Prostate gland (tissue), 2 donors: Measurements from ENCODE around the gene SHROOM2. TPM values are rescaled to one million over a fixed set of nuclear protein-coding genes. Genes with fewer than 3 reads are reported as not detected.

Experiments used
- DNase-seq: peaks from one replicate; pipeline ENCODE4 v3.0.0-alpha.2; 2019; ENCODE audit warnings: low spot score
- H3K27ac ChIP-seq, 2 donors: fragments of 200-600 bp; sonication (generic); 2 replicates each; pipeline ENCODE4 v1.5.1; 2017 to 2019
- H3K27me3 ChIP-seq: fragments of 200-600 bp; sonication (generic); replicated peaks from 2 replicates; pipeline ENCODE4 v1.5.1; 2019; ENCODE audit not compliant: insufficient read depth
- H3K36me3 ChIP-seq, 2 donors: fragments of 200-600 bp; sonication (generic); 1 replicate in 1 of 2; 2 replicates in 1 of 2; pipeline versions ENCODE4 v1.5.1 to v1.8.1; 2017 to 2019
- H3K4me1 ChIP-seq: fragments of 200-600 bp; sonication (generic); replicated peaks from 2 replicates; pipeline ENCODE4 v1.5.1; 2019
- H3K4me3 ChIP-seq, 2 donors: fragments of 200-600 bp; sonication (generic); 2 replicates each; pipeline ENCODE4 v1.5.1; 2017 to 2019
- H3K9me3 ChIP-seq: fragments of 200-600 bp; sonication (generic); 2 replicates; pipeline ENCODE4 v1.5.1; 2017
- POLR2A ChIP-seq: fragments of 450-650 bp; IDR thresholded peaks from one replicate; pipeline ENCODE4 v1.6.1; 2016; ENCODE audit warnings: antibody characterized with exemption, mild to moderate bottlenecking
- POLR2AphosphoS5 ChIP-seq: sonication (generic); formaldehyde crosslinking; IDR thresholded peaks from one replicate; pipeline ENCODE4 v1.6.1; 2017; ENCODE audit warnings: antibody characterized with exemption
- WGBS: methylation state at CpG from one replicate; pipeline ENCODE4 v1.1.5; 2018; 5-methylcytosine and 5-hydroxymethylcytosine counted together
- intact Hi-C: fragments of 100-400 bp; cut with DNase I; formaldehyde crosslinking; loops from one replicate; pipeline ENCODE4 v1.14.2; 2022
- total RNA-seq, 2 donors: library from RNA; depleted of rRNA; stranded (reverse); fragments of >200 nt; gene quantifications; one replicate each; pipeline ENCODE4 v1.1.0, GENCODE V29; 2016
- TF ChIP-seq, protein P1 (sequence below), 4 experiments: fragments of 200-600 bp in 2 of 4; fragments of 450-650 bp in 2 of 4; sonication (generic) in 2 of 4; IDR thresholded peaks; 1 replicate in 3 of 4; 2 replicates in 1 of 4; pipeline ENCODE4 v1.5.1; 2016 to 2019; ENCODE audit warnings: antibody characterized with exemption in 4 of 4, mild to moderate bottlenecking in 2 of 4, moderate library complexity in 2 of 4

Gene SHROOM2
- total RNA-seq, 2 donors from 2014 or later = 36.8 to 71.3 TPM

DNA sequence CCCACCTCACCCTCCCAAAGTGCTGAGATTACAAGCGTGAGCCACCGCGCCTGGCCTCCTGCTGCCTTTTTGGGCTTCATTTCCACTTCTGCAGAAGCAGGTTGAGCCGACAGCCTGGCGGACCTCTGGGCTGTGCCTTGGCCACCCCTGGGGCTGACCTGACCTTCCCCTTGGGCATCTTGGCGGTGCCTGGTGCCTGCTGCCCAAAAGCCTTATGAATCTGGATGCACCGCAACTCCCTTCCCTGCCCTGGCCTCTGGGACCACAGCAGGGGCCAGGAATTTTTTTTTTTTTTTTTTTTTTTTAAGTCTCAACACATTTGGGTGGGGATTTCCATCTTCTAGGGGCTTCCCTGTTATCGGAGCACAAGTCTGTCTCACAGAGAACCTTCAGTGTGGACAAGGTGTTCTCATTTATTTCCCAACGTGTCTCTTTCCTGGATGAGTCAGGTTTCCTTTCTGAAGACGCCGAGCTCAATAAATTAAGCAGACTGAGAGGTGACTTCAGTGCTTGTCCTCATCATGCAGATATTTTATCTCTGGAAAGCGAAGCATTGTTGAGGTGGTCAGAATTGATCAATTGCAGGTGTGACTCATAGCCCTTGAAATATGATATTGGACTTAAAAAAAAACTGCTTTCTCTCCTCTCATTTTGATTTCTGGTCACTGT lies 79.7 kb downstream of the SHROOM2 start:
- H3K27me3 ChIP-seq = no peaks in the 10 kb centered on the region

DNA sequence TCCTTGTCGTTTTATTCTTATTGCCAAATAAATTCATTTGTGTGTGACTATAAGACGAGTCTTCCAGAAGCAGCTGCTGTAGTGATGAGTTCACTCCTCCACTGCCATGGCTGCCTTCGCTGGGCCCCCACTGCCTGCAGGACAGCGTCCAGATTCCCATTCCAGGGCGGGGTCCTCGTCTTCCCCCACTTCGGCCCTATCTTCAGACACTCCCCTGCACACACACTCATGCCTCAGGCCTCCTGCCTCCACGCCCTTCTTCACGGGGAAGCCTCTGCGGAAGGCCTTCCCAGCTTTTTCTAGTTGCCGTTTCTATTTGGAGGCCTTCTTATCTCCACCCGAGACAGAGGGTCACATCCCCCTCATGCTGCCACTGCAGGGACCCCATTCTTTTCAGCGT lies 80.4 kb downstream of the SHROOM2 start:
- 52% methylated on average over 12 of the region's 13 CpGs for WGBS
- H3K27me3 ChIP-seq = no peaks in the 10 kb centered on the region
- no peak overlapping the region for H3K27ac ChIP-seq
- no peaks in the 10 kb centered on the region for H3K36me3 ChIP-seq
- H3K4me3 ChIP-seq = no peak overlapping the region
- H3K9me3 ChIP-seq = no peaks in the 10 kb centered on the region
- H3K4me1 ChIP-seq = no peaks in the 10 kb centered on the region
- no peak for DNase-seq
- TF ChIP-seq, protein P1, sequence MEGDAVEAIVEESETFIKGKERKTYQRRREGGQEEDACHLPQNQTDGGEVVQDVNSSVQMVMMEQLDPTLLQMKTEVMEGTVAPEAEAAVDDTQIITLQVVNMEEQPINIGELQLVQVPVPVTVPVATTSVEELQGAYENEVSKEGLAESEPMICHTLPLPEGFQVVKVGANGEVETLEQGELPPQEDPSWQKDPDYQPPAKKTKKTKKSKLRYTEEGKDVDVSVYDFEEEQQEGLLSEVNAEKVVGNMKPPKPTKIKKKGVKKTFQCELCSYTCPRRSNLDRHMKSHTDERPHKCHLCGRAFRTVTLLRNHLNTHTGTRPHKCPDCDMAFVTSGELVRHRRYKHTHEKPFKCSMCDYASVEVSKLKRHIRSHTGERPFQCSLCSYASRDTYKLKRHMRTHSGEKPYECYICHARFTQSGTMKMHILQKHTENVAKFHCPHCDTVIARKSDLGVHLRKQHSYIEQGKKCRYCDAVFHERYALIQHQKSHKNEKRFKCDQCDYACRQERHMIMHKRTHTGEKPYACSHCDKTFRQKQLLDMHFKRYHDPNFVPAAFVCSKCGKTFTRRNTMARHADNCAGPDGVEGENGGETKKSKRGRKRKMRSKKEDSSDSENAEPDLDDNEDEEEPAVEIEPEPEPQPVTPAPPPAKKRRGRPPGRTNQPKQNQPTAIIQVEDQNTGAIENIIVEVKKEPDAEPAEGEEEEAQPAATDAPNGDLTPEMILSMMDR (IDR thresholded peaks at IDR 0.05) = no peak
- no peak for TF ChIP-seq POLR2AphosphoS5
- TF ChIP-seq POLR2A = no peak
- intact Hi-C loops = no loop called here

More for the DNA sequence above, 79.7 kb downstream of the SHROOM2 start:
- no peaks in the 10 kb centered on the region for H3K9me3 ChIP-seq
- H3K27ac ChIP-seq = no peak overlapping the region
- WGBS = 69% methylated on average over 12 of the region's 12 CpGs
- TF ChIP-seq, protein P1 (IDR thresholded peaks at IDR 0.05) = no peak
- TF ChIP-seq POLR2AphosphoS5 = no peak
- no peak for TF ChIP-seq POLR2A
- intact Hi-C loops = no loop called here
- no peak for DNase-seq
- no peaks in the 10 kb centered on the region for H3K36me3 ChIP-seq
- no peaks in the 10 kb centered on the region for H3K4me1 ChIP-seq
- no peak overlapping the region for H3K4me3 ChIP-seq

DNA sequence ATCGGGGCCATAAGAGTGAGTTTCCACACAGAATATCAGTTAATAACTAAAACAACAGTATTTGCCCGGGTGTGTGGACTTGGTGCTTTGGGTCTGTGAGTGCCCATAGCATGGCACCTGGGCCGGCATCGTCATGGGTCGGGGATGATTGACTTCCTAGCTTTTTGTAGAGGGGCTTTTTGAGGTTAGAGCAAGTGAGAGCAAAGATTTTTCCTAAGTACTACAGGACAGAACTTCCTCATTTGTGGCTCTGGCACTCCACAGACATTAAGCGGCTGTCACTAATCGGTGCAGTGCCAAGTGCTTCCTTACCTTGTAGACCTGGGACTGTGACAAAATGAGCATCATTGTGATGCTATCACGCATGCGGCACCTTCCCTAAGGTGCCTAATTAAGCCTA lies 81.0 kb downstream of the SHROOM2 start:
- Histone ChIP-seq H3K4me1 (no peaks in the 10 kb centered on the region), H3K4me3 (no peak overlapping the region), H3K36me3 (no peaks in the 10 kb centered on the region), H3K9me3 (no peaks in the 10 kb centered on the region), H3K27ac (no peak overlapping the region), H3K27me3 (no peaks in the 10 kb centered on the region)
- WGBS = 57% methylated on average over 9 of the region's 9 CpGs
- intact Hi-C loops = no loop called here
- DNase-seq = no peak
- TF ChIP-seq POLR2AphosphoS5 (no peak), POLR2A (no peak)
- TF ChIP-seq, protein P1 (IDR thresholded peaks at IDR 0.05) = no peak

DNA sequence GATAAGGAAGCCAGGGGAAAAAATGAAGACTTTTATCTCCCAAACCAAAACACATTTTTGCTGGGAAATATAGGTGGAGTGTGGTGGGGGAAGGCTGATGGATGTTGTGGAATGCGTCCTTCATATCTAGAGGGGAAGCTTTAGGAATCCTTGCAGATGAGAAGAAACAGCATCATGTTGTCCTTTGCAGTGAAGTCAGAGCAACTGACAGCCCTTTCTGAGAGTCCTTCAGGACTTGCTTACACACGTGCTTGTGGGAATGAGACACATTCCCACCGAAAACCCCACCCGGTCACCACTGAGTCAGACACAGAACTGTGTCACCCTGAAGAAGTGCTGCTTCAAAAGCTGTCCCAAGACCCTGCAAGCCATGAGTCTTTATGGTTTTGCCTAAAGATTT lies 81.5 kb downstream of the SHROOM2 start:
- WGBS = 71% methylated on average over 4 of the region's 4 CpGs
- intact Hi-C loops = no loop called here
- Histone ChIP-seq H3K4me1 (no peaks in the 10 kb centered on the region), H3K9me3 (no peaks in the 10 kb centered on the region), H3K4me3 (no peak overlapping the region), H3K36me3 (no peaks in the 10 kb centered on the region), H3K27me3 (no peaks in the 10 kb centered on the region), H3K27ac (no peak overlapping the region)
- TF ChIP-seq, protein P1 (IDR thresholded peaks at IDR 0.05) = no peak
- TF ChIP-seq POLR2AphosphoS5 (no peak), POLR2A (no peak)
- DNase-seq = no peak

DNA sequence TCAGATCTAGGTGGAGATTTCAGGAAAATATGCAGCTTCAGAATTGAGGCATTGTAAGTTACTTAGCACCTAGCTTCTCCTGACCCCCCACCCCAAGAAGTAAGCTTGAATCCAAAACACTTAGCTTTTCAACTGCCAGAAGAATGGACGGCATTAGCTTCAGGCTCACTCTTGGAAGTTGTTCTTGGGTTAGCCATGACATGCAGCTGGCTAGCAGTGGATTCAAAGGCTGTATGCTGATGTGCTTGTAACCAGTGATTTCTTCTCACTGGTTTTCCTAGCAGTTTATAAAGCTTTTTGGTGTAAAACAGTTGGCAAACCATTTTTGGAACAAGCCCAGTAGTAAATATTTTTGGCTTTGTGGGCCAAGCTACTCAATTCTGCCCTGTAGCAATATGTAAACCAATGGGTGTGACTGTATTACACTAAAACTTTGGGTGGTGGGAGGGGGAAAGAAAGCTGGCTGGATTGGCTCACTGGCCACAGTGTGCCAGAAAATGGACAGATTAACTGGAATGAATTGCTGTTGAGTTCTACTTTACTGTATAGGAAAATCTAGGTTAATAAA lies 85.6 kb downstream of the SHROOM2 start:
- no peaks in the 10 kb centered on the region for H3K27me3 ChIP-seq
- intact Hi-C loops = no loop called here
- no peaks in the 10 kb centered on the region for H3K4me1 ChIP-seq
- TF ChIP-seq POLR2AphosphoS5 = no peak
- no peak for TF ChIP-seq POLR2A
- TF ChIP-seq, protein P1 (IDR thresholded peaks at IDR 0.05) = no peak
- no peak for DNase-seq
- 22% methylated on average over 1 of the region's 1 CpG for WGBS
- H3K36me3 ChIP-seq = no peaks in the 10 kb centered on the region
- H3K27ac ChIP-seq = no peak overlapping the region
- H3K4me3 ChIP-seq = no peak overlapping the region
- no peaks in the 10 kb centered on the region for H3K9me3 ChIP-seq
